ENCODE measurements around the gene TIMP3. TPM values are rescaled to one million over a fixed set of nuclear protein-coding genes. Genes with fewer than 3 reads are reported as not detected.

Gene TIMP3
- total RNA-seq, result 92.3 and 96.1 TPM in 2 replicates
- 76.6 and 91.6 TPM in 2 replicates for polyA plus RNA-seq

DNA sequence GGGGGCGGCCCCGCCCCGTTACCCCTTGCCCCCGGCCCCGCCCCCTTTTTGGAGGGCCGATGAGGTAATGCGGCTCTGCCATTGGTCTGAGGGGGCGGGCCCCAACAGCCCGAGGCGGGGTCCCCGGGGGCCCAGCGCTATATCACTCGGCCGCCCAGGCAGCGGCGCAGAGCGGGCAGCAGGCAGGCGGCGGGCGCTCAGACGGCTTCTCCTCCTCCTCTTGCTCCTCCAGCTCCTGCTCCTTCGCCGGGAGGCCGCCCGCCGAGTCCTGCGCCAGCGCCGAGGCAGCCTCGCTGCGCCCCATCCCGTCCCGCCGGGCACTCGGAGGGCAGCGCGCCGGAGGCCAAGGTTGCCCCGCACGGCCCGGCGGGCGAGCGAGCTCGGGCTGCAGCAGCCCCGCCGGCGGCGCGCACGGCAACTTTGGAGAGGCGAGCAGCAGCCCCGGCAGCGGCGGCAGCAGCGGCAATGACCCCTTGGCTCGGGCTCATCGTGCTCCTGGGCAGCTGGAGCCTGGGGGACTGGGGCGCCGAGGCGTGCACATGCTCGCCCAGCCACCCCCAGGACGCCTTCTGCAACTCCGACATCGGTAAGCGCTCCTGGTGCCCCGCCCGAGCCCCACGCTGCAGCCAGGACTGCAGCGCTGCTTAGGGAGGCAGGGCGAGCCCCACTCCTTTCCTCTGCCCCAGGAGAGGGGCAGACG is at the start of gene TIMP3:
Gene TIMP3 (plus strand): TSS at position 169 of the 700 bp plus-strand sequence. CDS start 297 bp downstream, at position 466.
- Histone ChIP-seq H3K9me3 (ENCODE audit: low read depth) (no peaks in the 10 kb centered on the region), H3K9me2 (replicated peaks; ENCODE audit: insufficient read depth) (no peaks in the 10 kb centered on the region), H3K27me3 (no peaks in the 10 kb centered on the region), H3K36me3 (replicated peaks; ENCODE audit: insufficient read depth, low read depth) (no peaks in the 10 kb centered on the region), H3K4me3 (peak within 1 kb of the TSS; percentile 96), H4K20me1 (ENCODE audit: insufficient read depth, poor library complexity, severe bottlenecking) (peaks cover 23% of the 10 kb centered on the region), H2AFZ (peak within 1 kb of the TSS; percentile 62), H3K4me1 (ENCODE audit: insufficient read depth) (peaks cover 26% of the 10 kb centered on the region), H3K4me2 (peak within 1 kb of the TSS; percentile 87), H3K27ac (peak within 1 kb of the TSS; percentile 64), H3K79me2 (peaks cover 49% of the 10 kb centered on the region)
- DNase-seq (ENCODE audit: low spot score), result peak; percentile 89
- TF ChIP-seq EZH2 (IDR thresholded peaks at IDR 0.05; ENCODE audit: borderline replicate concordance), result no peak
- no peak for TF ChIP-seq EZH2phosphoT487 (IDR thresholded peaks at IDR 0.05; ENCODE audit: low read depth, severe bottlenecking, unreplicated experiment)
- TF ChIP-seq CTCF (IDR thresholded peaks at IDR 0.05; ENCODE audit: poor library complexity), result no peak
- 1% methylated on average over 45 of the region's 72 CpGs for WGBS (ENCODE audit: low lambda C conversion rate, missing lambda C conversion rate)

DNA sequence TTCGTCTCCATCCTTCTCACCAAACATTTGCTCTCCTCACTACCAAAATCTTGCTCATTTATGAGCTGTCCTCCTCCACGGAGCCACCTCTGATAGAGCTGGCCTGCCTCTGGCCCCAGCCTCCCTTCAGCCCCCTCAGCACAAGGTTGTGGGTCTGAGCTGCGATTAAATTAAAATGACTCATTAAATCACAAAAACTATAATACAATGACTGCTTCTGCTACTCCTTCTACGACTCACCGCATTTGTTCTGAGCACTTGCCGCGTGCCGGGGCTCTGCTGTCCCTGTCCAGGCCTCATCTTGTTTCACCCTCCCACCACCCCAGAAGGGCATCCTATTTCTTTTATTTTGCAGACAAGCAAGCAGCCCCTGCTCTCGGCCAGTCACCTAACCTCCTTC is 49.2 kb upstream of the TIMP3 start:
- Histone ChIP-seq H3K4me1 (ENCODE audit: insufficient read depth) (peaks cover 6% of the 10 kb centered on the region), H4K20me1 (ENCODE audit: insufficient read depth, poor library complexity, severe bottlenecking) (no peaks in the 10 kb centered on the region), H3K4me2 (no peak overlapping the region), H3K9me3 (ENCODE audit: low read depth) (no peaks in the 10 kb centered on the region), H3K27ac (no peak overlapping the region), H3K79me2 (no peaks in the 10 kb centered on the region), H3K9me2 (replicated peaks; ENCODE audit: insufficient read depth) (no peaks in the 10 kb centered on the region), H3K27me3 (no peaks in the 10 kb centered on the region), H3K36me3 (replicated peaks; ENCODE audit: insufficient read depth, low read depth) (no peaks in the 10 kb centered on the region), H3K4me3 (no peak overlapping the region), H2AFZ (no peak overlapping the region)
- no peak for TF ChIP-seq EZH2phosphoT487 (IDR thresholded peaks at IDR 0.05; ENCODE audit: low read depth, severe bottlenecking, unreplicated experiment)
- no peak for TF ChIP-seq EZH2 (IDR thresholded peaks at IDR 0.05; ENCODE audit: borderline replicate concordance)
- no peak for TF ChIP-seq CTCF (IDR thresholded peaks at IDR 0.05; ENCODE audit: poor library complexity)
- no peak for DNase-seq (ENCODE audit: low spot score)
- 86% methylated on average over 9 of the region's 9 CpGs for WGBS (ENCODE audit: low lambda C conversion rate, missing lambda C conversion rate)

DNA sequence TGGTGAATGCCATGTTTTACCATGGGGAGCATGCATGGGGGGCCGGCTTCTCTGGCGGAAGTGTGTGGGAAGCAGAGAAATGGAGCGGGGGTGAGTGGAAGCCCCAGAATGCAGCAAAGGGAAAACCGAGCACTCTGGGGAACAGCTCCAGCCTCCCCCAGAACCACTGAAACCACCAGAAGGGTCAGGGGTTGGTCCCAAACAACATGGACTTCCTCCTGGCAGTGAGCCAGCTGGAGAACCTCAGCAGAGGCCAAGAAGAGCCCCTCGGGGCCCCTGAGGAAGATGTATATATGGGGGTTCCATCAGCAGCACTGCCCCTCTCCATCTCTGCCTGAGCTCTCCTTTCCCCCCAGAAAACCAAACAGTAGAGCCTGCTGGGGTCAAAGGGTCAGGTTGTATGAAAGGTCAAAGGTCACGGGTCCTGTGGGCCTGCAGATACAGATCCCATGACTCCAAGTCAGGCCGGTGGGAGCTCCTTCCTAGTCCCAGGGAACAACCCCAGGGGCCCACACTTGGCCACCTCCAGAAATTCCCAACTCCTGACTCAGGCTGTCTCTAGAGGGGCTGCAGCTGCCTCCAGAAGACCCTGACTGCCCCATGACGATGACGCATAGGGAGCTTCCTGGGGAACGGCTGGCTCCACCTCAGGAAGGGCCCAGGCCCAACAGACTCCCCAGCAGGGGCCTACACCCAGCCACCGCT is 48.5 kb upstream of the TIMP3 start:
- H3K4me2 ChIP-seq, result no peak overlapping the region
- H4K20me1 ChIP-seq (ENCODE audit: insufficient read depth, poor library complexity, severe bottlenecking), result no peaks in the 10 kb centered on the region
- no peaks in the 10 kb centered on the region for H3K79me2 ChIP-seq
- H3K4me3 ChIP-seq, result no peak overlapping the region
- H3K9me2 ChIP-seq (replicated peaks; ENCODE audit: insufficient read depth), result no peaks in the 10 kb centered on the region
- H3K4me1 ChIP-seq (ENCODE audit: insufficient read depth), result peaks cover 6% of the 10 kb centered on the region
- 87% methylated on average over 11 of the region's 11 CpGs for WGBS (ENCODE audit: low lambda C conversion rate, missing lambda C conversion rate)
- no peak for DNase-seq (ENCODE audit: low spot score)
- H3K9me3 ChIP-seq (ENCODE audit: low read depth), result no peaks in the 10 kb centered on the region
- no peak overlapping the region for H3K27ac ChIP-seq
- H2AFZ ChIP-seq, result no peak overlapping the region
- no peaks in the 10 kb centered on the region for H3K27me3 ChIP-seq
- TF ChIP-seq CTCF (IDR thresholded peaks at IDR 0.05; ENCODE audit: poor library complexity) (no peak), EZH2 (IDR thresholded peaks at IDR 0.05; ENCODE audit: borderline replicate concordance) (no peak), EZH2phosphoT487 (IDR thresholded peaks at IDR 0.05; ENCODE audit: low read depth, severe bottlenecking, unreplicated experiment) (no peak)
- H3K36me3 ChIP-seq (replicated peaks; ENCODE audit: insufficient read depth, low read depth), result no peaks in the 10 kb centered on the region
